GM12873 (cell line): ENCODE data around the gene LRBA.

Experiments
- TF ChIP-seq, protein P1 (sequence below): IDR thresholded peaks from 2 replicates; pipeline ENCODE4 v1.5.1; 2012; ENCODE audit warnings: low read depth, mild to moderate bottlenecking, moderate library complexity, low read length, control low read depth; ENCODE audit not compliant: insufficient read depth; ENCODE audit errors: missing control alignments

The LRBA gene

DNA sequence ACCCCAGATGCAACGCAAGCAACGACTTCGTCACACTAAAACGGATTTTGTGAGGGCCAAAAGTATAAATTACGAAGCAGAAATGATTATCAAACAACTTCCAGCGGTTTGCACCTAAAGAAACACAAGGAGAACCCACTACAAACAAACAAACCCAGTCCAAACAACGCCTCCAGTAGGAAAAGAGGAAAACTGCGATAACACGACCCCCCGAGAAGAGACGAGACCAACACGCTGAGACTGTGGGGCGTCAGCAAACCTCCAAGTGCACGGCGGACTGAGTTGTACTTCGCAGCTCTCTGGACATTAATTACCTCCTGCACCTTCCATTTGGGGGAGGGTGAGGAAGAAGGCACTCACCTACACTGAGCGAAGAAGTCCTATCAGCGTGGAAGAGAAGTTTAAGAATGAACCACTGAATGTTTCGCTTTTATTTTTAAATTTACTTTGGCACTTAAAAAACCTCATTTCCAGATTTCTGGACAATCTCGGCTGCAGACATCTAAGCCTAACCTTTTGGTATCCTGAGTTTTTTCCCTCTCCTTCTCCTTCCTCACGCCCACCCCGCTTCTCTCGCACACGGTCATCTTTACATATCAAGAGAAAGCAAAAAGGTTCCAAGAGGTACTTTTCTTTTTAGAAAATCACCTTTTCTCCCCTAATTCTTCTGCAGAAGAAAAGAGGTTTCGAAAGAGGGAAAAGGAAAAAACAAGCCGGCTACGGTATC, 432.8 kb downstream of the LRBA start, which contains the start of gene MAB21L2:
TSS of gene MAB21L2 (plus strand) at position 6 of the 727 bp plus-strand sequence. CDS start 879 bp downstream, outside the sequence.
- TF ChIP-seq, protein P1, sequence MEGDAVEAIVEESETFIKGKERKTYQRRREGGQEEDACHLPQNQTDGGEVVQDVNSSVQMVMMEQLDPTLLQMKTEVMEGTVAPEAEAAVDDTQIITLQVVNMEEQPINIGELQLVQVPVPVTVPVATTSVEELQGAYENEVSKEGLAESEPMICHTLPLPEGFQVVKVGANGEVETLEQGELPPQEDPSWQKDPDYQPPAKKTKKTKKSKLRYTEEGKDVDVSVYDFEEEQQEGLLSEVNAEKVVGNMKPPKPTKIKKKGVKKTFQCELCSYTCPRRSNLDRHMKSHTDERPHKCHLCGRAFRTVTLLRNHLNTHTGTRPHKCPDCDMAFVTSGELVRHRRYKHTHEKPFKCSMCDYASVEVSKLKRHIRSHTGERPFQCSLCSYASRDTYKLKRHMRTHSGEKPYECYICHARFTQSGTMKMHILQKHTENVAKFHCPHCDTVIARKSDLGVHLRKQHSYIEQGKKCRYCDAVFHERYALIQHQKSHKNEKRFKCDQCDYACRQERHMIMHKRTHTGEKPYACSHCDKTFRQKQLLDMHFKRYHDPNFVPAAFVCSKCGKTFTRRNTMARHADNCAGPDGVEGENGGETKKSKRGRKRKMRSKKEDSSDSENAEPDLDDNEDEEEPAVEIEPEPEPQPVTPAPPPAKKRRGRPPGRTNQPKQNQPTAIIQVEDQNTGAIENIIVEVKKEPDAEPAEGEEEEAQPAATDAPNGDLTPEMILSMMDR, result no peak

GRCh38 chr4:150581641-150582051, 433.4 kb downstream of the LRBA start:
- TF ChIP-seq, protein P1, result no peak

GRCh38 chr4:150581056-150581605, 434.0 kb downstream of the LRBA start:
- TF ChIP-seq, protein P1, result no peak

GRCh38 chr4:150580306-150580705, 434.8 kb downstream of the LRBA start:
- TF ChIP-seq, protein P1, result no peak

- TF ChIP-seq, protein P1, result no peak
Observed at GRCh38 chr4:150579551-150580234, 435.4 kb downstream of the LRBA start.

- TF ChIP-seq, protein P1, result no peak
Observed at GRCh38 chr4:150578745-150579501, 436.2 kb downstream of the LRBA start.
